Naive B cell (primary cell): ENCODE measurements around the gene MS4A4A. TPM values are rescaled to one million over a fixed set of nuclear protein-coding genes. Genes with fewer than 3 reads are reported as not detected.

ENCODE experiments used
- ATAC-seq, 2 donors: fragments of 150-1000 bp; cut with Tn5 transposase; 2 replicates each; pipeline ENCODE4 v1.10.0; 2021; ENCODE audit warnings: low read depth in 2 of 2, mild to moderate bottlenecking in 2 of 2, moderate library complexity in 2 of 2
- DNase-seq: peaks from one replicate; pipeline ENCODE4 v3.0.0; 2022
- H3K27ac Mint-ChIP-seq, 6 donors: one replicate each; pipeline ENCODE4 v1.8.0; 2020 to 2022; ENCODE audit warnings: mild to moderate bottlenecking in 6 of 6, mixed read lengths in 6 of 6, moderate library complexity in 5 of 6, inconsistent platforms in 2 of 6
- H3K27me3 Mint-ChIP-seq, 3 donors: one replicate each; pipeline ENCODE4 v1.8.0; 2021 to 2022; ENCODE audit warnings: mixed read lengths in 3 of 3, mild to moderate bottlenecking in 1 of 3
- H3K36me3 Mint-ChIP-seq, 2 donors: one replicate each; pipeline ENCODE4 v1.8.0; 2020 to 2022; ENCODE audit warnings: mixed read lengths in 2 of 2, inconsistent platforms in 1 of 2, mild to moderate bottlenecking in 1 of 2
- H3K4me1 Mint-ChIP-seq, 3 donors: one replicate each; pipeline ENCODE4 v1.8.0; 2020 to 2022; ENCODE audit warnings: mixed read lengths in 3 of 3, inconsistent platforms in 1 of 3, mild to moderate bottlenecking in 1 of 3, moderate library complexity in 1 of 3
- H3K4me3 Mint-ChIP-seq, 8 donors: one replicate each; pipeline ENCODE4 v1.8.0; 2020 to 2022; ENCODE audit warnings: mild to moderate bottlenecking in 8 of 8, mixed read lengths in 8 of 8, moderate library complexity in 8 of 8, inconsistent platforms in 2 of 8
- H3K9me3 Mint-ChIP-seq, 7 donors: one replicate each; pipeline ENCODE4 v1.8.0; 2020 to 2022; ENCODE audit warnings: mixed read lengths in 7 of 7, mild to moderate bottlenecking in 5 of 7, inconsistent platforms in 2 of 7, moderate library complexity in 1 of 7
- polyA plus RNA-seq, 6 donors: library from polyadenylated mRNA; unstranded; fragments of 300-500 nt; fragmentation: Illumina TruSeq; gene quantifications; one replicate each; pipeline ENCODE4 v1.2.3, GENCODE V29; 2021; ENCODE audit warnings: low read depth in 6 of 6

MS4A4A gene
- polyA plus RNA-seq, 6 donors from 2014 or later, result 0.16 to 0.34 TPM; not detected in 4

DNA sequence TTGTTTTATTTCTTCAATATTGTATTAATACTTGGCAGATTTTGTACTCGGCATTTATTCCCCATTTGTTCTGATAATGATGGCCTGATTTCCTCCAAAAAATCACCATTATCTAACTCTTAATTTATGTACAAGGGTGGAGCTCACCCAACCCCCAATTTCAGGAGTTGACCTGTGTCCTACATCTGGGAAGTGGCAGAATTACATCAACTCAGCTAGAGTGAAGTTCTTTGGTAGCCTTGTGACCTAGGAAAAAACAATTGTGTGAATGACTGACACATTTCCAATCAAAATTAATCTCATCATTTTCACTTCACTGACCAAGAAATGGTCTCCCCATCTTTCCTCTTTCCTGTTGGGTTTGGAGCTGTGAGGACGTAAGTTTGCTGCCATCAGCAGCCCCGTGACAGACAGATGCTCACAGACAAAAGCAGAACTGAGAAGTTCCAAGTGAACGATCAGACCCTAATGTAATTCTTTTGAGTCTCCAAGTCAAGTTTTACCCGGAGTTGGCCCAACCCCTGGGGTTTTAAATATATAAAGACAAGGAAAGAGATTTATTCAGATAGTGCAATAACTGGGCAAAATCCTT is 30.0 kb downstream of the MS4A4A start:
- Mint-ChIP-seq H3K9me3 (no peaks in the 10 kb centered on the region), H3K4me1 (peaks cover 7 to 19% (median 9%) of the 10 kb centered on the region in 3 donors), H3K4me3 (peak overlapping the region in 2 of 8 donors; percentile 44 to 59), H3K27me3 (peaks cover 0 to 4% (median 0%) of the 10 kb centered on the region in 3 donors), H3K36me3 (no peaks in the 10 kb centered on the region), H3K27ac (peak overlapping the region; percentile 80 to 99 (median 92))
- peak; percentile 78 for DNase-seq
- ATAC-seq, result peak; percentile 94 to 98

DNA sequence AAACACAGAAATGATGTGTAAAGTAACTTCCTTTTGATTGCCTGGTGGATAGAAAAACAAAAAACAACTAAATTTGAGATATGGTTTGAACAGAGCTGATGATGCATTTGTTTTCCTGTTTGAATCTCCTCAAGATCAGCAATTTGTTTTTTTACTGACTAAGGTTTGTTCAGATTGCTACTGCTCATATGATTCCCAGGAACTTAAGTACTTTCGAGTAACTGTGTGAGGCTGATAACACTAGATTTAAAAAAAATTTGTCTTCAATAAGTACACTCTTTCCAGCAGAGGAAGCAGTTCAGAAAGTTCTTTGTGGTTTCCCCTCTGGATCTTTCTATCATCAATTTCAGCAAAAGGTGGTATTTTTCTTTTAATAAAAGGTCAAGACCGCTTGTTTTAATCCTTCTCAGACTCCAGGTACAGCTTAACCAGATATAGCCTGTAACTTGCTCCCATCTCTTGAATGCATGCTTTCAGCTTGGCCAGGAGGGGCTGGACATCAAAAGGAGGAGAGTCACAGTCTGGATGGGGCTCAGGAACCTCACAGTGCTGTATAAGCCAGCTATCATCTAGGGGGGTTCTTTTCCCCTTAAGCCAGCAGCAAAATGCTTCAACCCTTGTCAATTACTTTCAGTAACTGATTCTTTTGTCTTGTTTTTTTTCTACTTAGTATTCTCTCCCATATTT is 34.3 kb downstream of the MS4A4A start:
- peaks cover 7 to 14% (median 9%) of the 10 kb centered on the region in 3 donors for H3K4me1 Mint-ChIP-seq
- DNase-seq (no peak), ATAC-seq (no peak)
- H3K27me3 Mint-ChIP-seq, result peaks cover 0 to 4% (median 0%) of the 10 kb centered on the region in 3 donors
- H3K9me3 Mint-ChIP-seq, result peaks cover 5 to 15% (median 11%) of the 10 kb centered on the region in 7 donors
- H3K36me3 Mint-ChIP-seq, result peaks cover 1 to 9% of the 10 kb centered on the region in 2 donors
- H3K27ac Mint-ChIP-seq, result peak overlapping the region in 3 of 6 donors; percentile 43 to 87 (median 53)
- no peak overlapping the region for H3K4me3 Mint-ChIP-seq

DNA sequence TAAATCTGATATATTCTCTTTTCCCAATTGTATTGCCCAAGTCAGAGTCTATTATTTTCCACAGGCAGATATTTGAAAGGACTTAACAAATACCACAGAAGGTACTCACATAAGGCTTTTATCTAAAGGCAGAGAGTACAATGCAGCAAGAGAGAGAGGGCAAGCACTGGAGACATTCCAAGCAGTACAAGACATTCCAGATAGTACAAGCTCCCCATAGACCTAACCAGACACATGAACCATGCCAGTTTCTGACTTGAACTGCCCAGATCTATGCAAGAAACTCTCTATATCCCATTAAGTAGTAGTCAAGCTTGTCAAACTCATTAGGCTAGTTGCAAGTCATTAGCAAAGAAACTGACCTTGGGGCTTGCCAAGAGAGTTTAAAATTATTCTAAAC is 35.4 kb downstream of the MS4A4A start:
- peak overlapping the region in 1 of 6 donors; percentile 59 for H3K27ac Mint-ChIP-seq
- ATAC-seq, result no peak
- H3K36me3 Mint-ChIP-seq, result peaks cover 8 to 12% of the 10 kb centered on the region in 2 donors
- peaks cover 5 to 26% (median 20%) of the 10 kb centered on the region in 7 donors for H3K9me3 Mint-ChIP-seq
- no peak overlapping the region for H3K4me3 Mint-ChIP-seq
- DNase-seq, result no peak
- H3K27me3 Mint-ChIP-seq, result peaks cover 0 to 7% (median 6%) of the 10 kb centered on the region in 3 donors
- peaks cover 0 to 3% (median 2%) of the 10 kb centered on the region in 3 donors for H3K4me1 Mint-ChIP-seq

GRCh38 chr11:60316317-60316716 is 35.9 kb downstream of the MS4A4A start:
- Mint-ChIP-seq H3K27me3 (peaks cover 0 to 11% (median 8%) of the 10 kb centered on the region in 3 donors), H3K4me3 (no peak overlapping the region), H3K4me1 (no peaks in the 10 kb centered on the region), H3K27ac (no peak overlapping the region), H3K9me3 (peaks cover 5 to 31% (median 25%) of the 10 kb centered on the region in 7 donors), H3K36me3 (peaks cover 9 to 12% of the 10 kb centered on the region in 2 donors)
- ATAC-seq (no peak), DNase-seq (no peak)

DNA sequence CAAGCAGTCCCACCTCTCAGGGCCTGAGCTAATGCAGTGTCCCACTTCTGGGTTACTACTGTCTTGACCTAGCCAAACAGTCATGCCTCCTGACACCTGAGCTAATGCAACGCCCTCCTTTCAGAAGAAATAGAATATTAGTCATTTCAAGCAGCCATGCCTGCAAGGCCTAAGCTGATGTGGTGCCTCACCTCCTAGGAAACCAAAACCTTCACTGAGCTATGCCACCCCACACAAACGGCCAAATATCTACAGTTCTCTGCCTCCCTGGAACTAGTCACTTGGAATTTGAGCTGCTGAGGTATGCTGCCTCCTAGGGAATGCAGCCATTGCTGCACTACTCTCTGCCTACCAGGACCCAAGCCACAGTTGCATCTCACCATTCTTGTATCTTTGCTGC is 38.3 kb downstream of the MS4A4A start:
- ATAC-seq, result no peak

GRCh38 chr11:60321051-60321450 is 40.6 kb downstream of the MS4A4A start:
- DNase-seq (no peak), ATAC-seq (no peak)
- Mint-ChIP-seq H3K4me3 (peak overlapping the region in 1 of 8 donors; percentile 51), H3K9me3 (peaks cover 9 to 62% (median 43%) of the 10 kb centered on the region in 7 donors), H3K27ac (no peak overlapping the region), H3K4me1 (no peaks in the 10 kb centered on the region), H3K36me3 (peaks cover 18 to 30% of the 10 kb centered on the region in 2 donors), H3K27me3 (peaks cover 0 to 12% (median 3%) of the 10 kb centered on the region in 3 donors)

More for the DNA sequence above, 38.3 kb downstream of the MS4A4A start:
- Mint-ChIP-seq H3K27ac (peak overlapping the region in 3 of 6 donors; percentile 51 to 75 (median 63)), H3K4me1 (no peaks in the 10 kb centered on the region), H3K4me3 (peak overlapping the region in 1 of 8 donors; percentile 75), H3K36me3 (peaks cover 14% of the 10 kb centered on the region in 2 donors), H3K9me3 (peaks cover 8 to 47% (median 38%) of the 10 kb centered on the region in 7 donors), H3K27me3 (peaks cover 0 to 12% (median 8%) of the 10 kb centered on the region in 3 donors)
- no peak for DNase-seq

- no peaks in the 10 kb centered on the region for H3K27me3 Mint-ChIP-seq
- H3K36me3 Mint-ChIP-seq, result peaks cover 5 to 24% of the 10 kb centered on the region in 2 donors
- no peaks in the 10 kb centered on the region for H3K4me1 Mint-ChIP-seq
- H3K9me3 Mint-ChIP-seq, result peaks cover 3 to 46% (median 32%) of the 10 kb centered on the region in 7 donors
- DNase-seq, result no peak
- ATAC-seq, result no peak
- no peak within 1 kb of the TSS for H3K4me3 Mint-ChIP-seq
- peak within 1 kb of the TSS in 2 of 6 donors; percentile 1 to 44 for H3K27ac Mint-ChIP-seq
These were observed 46.5 kb downstream of the MS4A4A start, which contains the start of gene MS4A6E for GRCh38 chr11:60326955-60327354. MS4A6E (plus strand) TSS chr11:60327255; CDS start chr11:60334896, 7,641 bp downstream.

DNA sequence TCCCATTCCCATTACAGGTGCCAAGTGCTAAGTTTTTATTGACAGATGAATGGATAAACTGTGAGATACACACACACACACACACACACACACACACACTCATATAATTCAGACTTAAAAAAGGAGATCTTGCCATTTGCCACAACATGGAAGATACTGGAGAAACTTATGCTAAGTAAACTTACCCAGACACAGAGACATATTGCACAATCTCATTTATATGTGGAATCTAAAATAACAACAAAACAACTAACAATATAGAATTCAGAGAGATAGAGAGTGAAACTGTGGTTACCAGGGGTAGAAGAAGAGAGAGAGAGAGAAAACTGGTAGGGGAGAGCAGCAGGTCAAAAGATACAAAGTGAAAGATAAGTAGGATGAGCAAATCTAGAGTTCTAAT is 48.0 kb downstream of the MS4A4A start:
- Mint-ChIP-seq H3K36me3 (peaks cover 5 to 24% of the 10 kb centered on the region in 2 donors), H3K4me3 (no peak overlapping the region), H3K4me1 (no peaks in the 10 kb centered on the region), H3K27me3 (no peaks in the 10 kb centered on the region), H3K9me3 (peaks cover 3 to 37% (median 22%) of the 10 kb centered on the region in 7 donors), H3K27ac (peak overlapping the region in 1 of 6 donors; percentile 4)
- ATAC-seq (no peak), DNase-seq (no peak)

- DNase-seq, result no peak
These were observed 52.4 kb downstream of the MS4A4A start for GRCh38 chr11:60332846-60333245.

GRCh38 chr11:60334005-60334620 is 53.6 kb downstream of the MS4A4A start:
- Mint-ChIP-seq H3K9me3 (peaks cover 0 to 12% (median 4%) of the 10 kb centered on the region in 7 donors), H3K4me1 (peaks cover 9 to 15% (median 13%) of the 10 kb centered on the region in 3 donors), H3K27ac (no peak overlapping the region), H3K27me3 (no peaks in the 10 kb centered on the region), H3K4me3 (no peak overlapping the region), H3K36me3 (no peaks in the 10 kb centered on the region)
- ATAC-seq (peak; percentile 75 to 83), DNase-seq (peak; percentile 73)

More at GRCh38 chr11:60332846-60333245, 52.4 kb downstream of the MS4A4A start:
- no peak for ATAC-seq
- H3K4me1 Mint-ChIP-seq, result peaks cover 9 to 15% (median 11%) of the 10 kb centered on the region in 3 donors
- H3K27ac Mint-ChIP-seq, result peak overlapping the region in 1 of 6 donors; percentile 50
- no peaks in the 10 kb centered on the region for H3K27me3 Mint-ChIP-seq
- H3K9me3 Mint-ChIP-seq, result peaks cover 0 to 14% (median 4%) of the 10 kb centered on the region in 7 donors
- H3K4me3 Mint-ChIP-seq, result no peak overlapping the region
- no peaks in the 10 kb centered on the region for H3K36me3 Mint-ChIP-seq

DNA sequence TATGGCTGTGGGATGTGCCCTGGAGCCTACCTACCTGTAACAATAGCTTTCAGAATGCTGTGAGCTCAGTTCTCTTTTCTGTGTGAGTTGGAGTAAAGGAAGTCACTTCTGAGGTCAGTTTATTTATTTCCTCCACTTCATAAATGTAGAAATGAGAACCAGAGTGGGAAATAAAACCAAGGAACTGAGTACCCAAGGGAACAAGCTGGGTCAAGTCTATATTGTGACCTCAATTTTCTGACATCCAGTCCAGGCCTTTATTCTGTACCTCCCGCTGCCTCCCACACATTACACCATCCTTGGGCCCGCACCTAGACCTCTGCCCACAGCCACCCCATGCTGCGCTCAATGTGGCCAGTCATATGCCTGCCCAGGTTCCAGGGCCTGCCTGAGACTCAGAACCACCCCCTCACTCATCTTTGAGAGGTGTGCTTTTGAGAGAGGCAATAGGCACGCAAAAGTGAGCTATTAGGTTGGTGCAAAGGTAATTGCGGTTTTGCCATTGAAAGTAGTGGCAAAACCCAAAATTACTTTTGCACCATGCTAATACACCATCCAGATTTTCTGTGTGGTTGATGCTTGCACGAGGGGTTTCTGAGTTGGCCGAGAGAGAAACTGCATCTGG is 56.4 kb downstream of the MS4A4A start:
- no peaks in the 10 kb centered on the region for H3K27me3 Mint-ChIP-seq
- peak overlapping the region in 4 of 6 donors; percentile 19 to 77 (median 24) for H3K27ac Mint-ChIP-seq
- H3K36me3 Mint-ChIP-seq, result no peaks in the 10 kb centered on the region
- DNase-seq, result peak; percentile 11
- no peak overlapping the region for H3K4me3 Mint-ChIP-seq
- ATAC-seq, result peak; percentile 42 to 62
- peaks cover 9 to 15% (median 13%) of the 10 kb centered on the region in 3 donors for H3K4me1 Mint-ChIP-seq
- no peaks in the 10 kb centered on the region for H3K9me3 Mint-ChIP-seq

GRCh38 chr11:60338053-60338452 is 57.6 kb downstream of the MS4A4A start:
- Mint-ChIP-seq H3K4me3 (no peak overlapping the region), H3K9me3 (no peaks in the 10 kb centered on the region), H3K27ac (peak overlapping the region in 2 of 6 donors; percentile 8 to 27), H3K27me3 (no peaks in the 10 kb centered on the region), H3K36me3 (no peaks in the 10 kb centered on the region), H3K4me1 (peaks cover 9 to 15% (median 13%) of the 10 kb centered on the region in 3 donors)
- no peak for DNase-seq
- no peak for ATAC-seq

DNA sequence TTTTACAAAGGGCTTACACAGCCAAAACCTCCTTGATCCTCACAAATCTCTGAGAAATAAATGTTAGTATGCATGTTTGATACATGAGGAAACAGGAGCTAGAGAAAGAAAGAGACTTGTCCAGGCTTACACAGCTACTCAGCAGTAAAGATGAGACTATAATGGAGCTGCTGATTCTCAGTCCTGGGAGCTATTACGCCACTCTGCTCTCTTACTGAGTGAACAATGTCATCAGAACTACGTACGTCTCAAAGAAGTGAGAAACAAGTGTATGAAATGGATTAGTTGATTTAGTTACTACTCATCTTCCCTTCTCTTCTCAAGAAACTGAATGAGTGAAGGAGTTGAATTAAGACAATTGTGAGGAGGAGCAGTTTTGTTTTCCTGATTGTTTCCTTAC is 58.9 kb downstream of the MS4A4A start:
- no peaks in the 10 kb centered on the region for H3K36me3 Mint-ChIP-seq
- no peak for DNase-seq
- no peaks in the 10 kb centered on the region for H3K9me3 Mint-ChIP-seq
- H3K27ac Mint-ChIP-seq, result no peak overlapping the region
- ATAC-seq, result no peak
- H3K27me3 Mint-ChIP-seq, result no peaks in the 10 kb centered on the region
- peak overlapping the region in 1 of 8 donors; percentile 31 for H3K4me3 Mint-ChIP-seq
- peaks cover 9 to 16% (median 15%) of the 10 kb centered on the region in 3 donors for H3K4me1 Mint-ChIP-seq
